Measurements from ENCODE around the gene APOBEC2.

The APOBEC2 gene

GRCh38 chr6:41042226-41043055 is 10.6 kb upstream of the APOBEC2 start, which contains the start of gene TSPO2:
TSS of gene TSPO2 (plus strand) at chr6:41042467. CDS start at chr6:41042986, 519 bp downstream.
- H3K4me3 ChIP-seq (ENCODE audit: low read length) = no peak within 1 kb of the TSS
- no peak for TF ChIP-seq CTCF (IDR thresholded peaks at IDR 0.05; ENCODE audit: insufficient read depth, low read depth, low read length, missing control alignments)
- no peak for DNase-seq (ENCODE audit: low read depth)

GRCh38 chr6:41043151-41043550 is 9.9 kb upstream of the APOBEC2 start:
- TF ChIP-seq CTCF (IDR thresholded peaks at IDR 0.05; ENCODE audit: insufficient read depth, low read depth, low read length, missing control alignments) = no peak
- no peak for DNase-seq (ENCODE audit: low read depth)
- no peak overlapping the region for H3K4me3 ChIP-seq (ENCODE audit: low read length)

GRCh38 chr6:41045664-41046063 is 7.3 kb upstream of the APOBEC2 start:
- TF ChIP-seq CTCF (IDR thresholded peaks at IDR 0.05; ENCODE audit: insufficient read depth, low read depth, low read length, missing control alignments) = no peak
- no peak overlapping the region for H3K4me3 ChIP-seq (ENCODE audit: low read length)
- no peak for DNase-seq (ENCODE audit: low read depth)

GRCh38 chr6:41046084-41046483 is 6.9 kb upstream of the APOBEC2 start:
- no peak for DNase-seq (ENCODE audit: low read depth)
- TF ChIP-seq CTCF (IDR thresholded peaks at IDR 0.05; ENCODE audit: insufficient read depth, low read depth, low read length, missing control alignments) = no peak

GRCh38 chr6:41047306-41047705 is 5.7 kb upstream of the APOBEC2 start:
- TF ChIP-seq CTCF (IDR thresholded peaks at IDR 0.05; ENCODE audit: insufficient read depth, low read depth, low read length, missing control alignments) = no peak
- H3K4me3 ChIP-seq (ENCODE audit: low read length) = no peak overlapping the region
- DNase-seq (ENCODE audit: low read depth) = no peak

More at GRCh38 chr6:41046084-41046483, 6.9 kb upstream of the APOBEC2 start:
- H3K4me3 ChIP-seq (ENCODE audit: low read length) = no peak overlapping the region

- no peak overlapping the region for H3K4me3 ChIP-seq (ENCODE audit: low read length)
- TF ChIP-seq CTCF (IDR thresholded peaks at IDR 0.05; ENCODE audit: insufficient read depth, low read depth, low read length, missing control alignments) = no peak
- DNase-seq (ENCODE audit: low read depth) = no peak
Observed at GRCh38 chr6:41047745-41048732, 5.0 kb upstream of the APOBEC2 start.

All from epithelial cell of esophagus (primary cell).